ENCODE measurements around the gene NIBAN1. TPM values are rescaled to one million over a fixed set of nuclear protein-coding genes. Genes with fewer than 3 reads are reported as not detected.

Gene NIBAN1
- total RNA-seq, 1 donor from 2014 or later, result 248 TPM

GRCh38 chr1:184953600-184954219 lies 20.6 kb downstream of the NIBAN1 start:
- Histone ChIP-seq H3K4me1 (peaks cover 84% of the 10 kb centered on the region), H3K4me3 (no peak overlapping the region), H3K36me3 (no peaks in the 10 kb centered on the region), H3K9me3 (replicated peaks) (no peaks in the 10 kb centered on the region), H3K27me3 (ENCODE audit: low read depth) (no peaks in the 10 kb centered on the region), H3K27ac (replicated peaks) (peak overlapping the region; percentile 91)
- DNase-seq, result no peak
- TF ChIP-seq CTCF (IDR thresholded peaks at IDR 0.05; ENCODE audit: borderline replicate concordance), result no peak
- intact Hi-C loops (cut with micrococcal nuclease), result no loop called here

- Histone ChIP-seq H3K9me3 (replicated peaks) (no peaks in the 10 kb centered on the region), H3K27me3 (ENCODE audit: low read depth) (no peaks in the 10 kb centered on the region), H3K4me3 (no peak overlapping the region), H3K27ac (replicated peaks) (peak overlapping the region; percentile 25), H3K36me3 (no peaks in the 10 kb centered on the region), H3K4me1 (peaks cover 84% of the 10 kb centered on the region)
- no peak for DNase-seq
- no peak for TF ChIP-seq CTCF (IDR thresholded peaks at IDR 0.05; ENCODE audit: borderline replicate concordance)
- intact Hi-C loops (cut with micrococcal nuclease), result no loop called here
Observed at GRCh38 chr1:184952428-184952827, 21.9 kb downstream of the NIBAN1 start.

- no peaks in the 10 kb centered on the region for H3K9me3 ChIP-seq (replicated peaks)
- H3K27ac ChIP-seq (replicated peaks), result peak overlapping the region; percentile 25
- intact Hi-C loops (cut with micrococcal nuclease), result no loop called here
Observed at GRCh38 chr1:184951788-184952187, 22.5 kb downstream of the NIBAN1 start.

GRCh38 chr1:184950906-184951305 lies 23.4 kb downstream of the NIBAN1 start:
- peaks cover 86% of the 10 kb centered on the region for H3K4me1 ChIP-seq
- no peaks in the 10 kb centered on the region for H3K9me3 ChIP-seq (replicated peaks)
- no peaks in the 10 kb centered on the region for H3K27me3 ChIP-seq (ENCODE audit: low read depth)
- TF ChIP-seq CTCF (IDR thresholded peaks at IDR 0.05; ENCODE audit: borderline replicate concordance), result no peak
- H3K4me3 ChIP-seq, result no peak overlapping the region
- no peaks in the 10 kb centered on the region for H3K36me3 ChIP-seq
- H3K27ac ChIP-seq (replicated peaks), result peak overlapping the region; percentile 25
- intact Hi-C loops (cut with micrococcal nuclease), result no loop called here
- DNase-seq, result no peak

More at GRCh38 chr1:184951788-184952187, 22.5 kb downstream of the NIBAN1 start:
- H3K4me1 ChIP-seq, result peaks cover 84% of the 10 kb centered on the region
- no peaks in the 10 kb centered on the region for H3K36me3 ChIP-seq
- no peak overlapping the region for H3K4me3 ChIP-seq
- no peaks in the 10 kb centered on the region for H3K27me3 ChIP-seq (ENCODE audit: low read depth)
- TF ChIP-seq CTCF (IDR thresholded peaks at IDR 0.05; ENCODE audit: borderline replicate concordance), result no peak
- no peak for DNase-seq

- Histone ChIP-seq H3K27ac (replicated peaks) (peak overlapping the region; percentile 25), H3K36me3 (no peaks in the 10 kb centered on the region), H3K4me1 (peaks cover 88% of the 10 kb centered on the region), H3K9me3 (replicated peaks) (no peaks in the 10 kb centered on the region), H3K4me3 (no peak overlapping the region), H3K27me3 (ENCODE audit: low read depth) (no peaks in the 10 kb centered on the region)
- no peak for TF ChIP-seq CTCF (IDR thresholded peaks at IDR 0.05; ENCODE audit: borderline replicate concordance)
- no peak for DNase-seq
- intact Hi-C loops (cut with micrococcal nuclease), result no loop called here
Observed at GRCh38 chr1:184950227-184950626, 24.1 kb downstream of the NIBAN1 start.
